SU-DHL-6 (cell line): ENCODE measurements around the gene RAI1.

ENCODE experiments used
- H2AFZ ChIP-seq: fragments of 200-600 bp; sonication (generic); 2 replicates; pipeline ENCODE4 v1.6.1; 2014; ENCODE audit warnings: low read depth, mild to moderate bottlenecking, moderate library complexity, mixed read lengths, antibody characterized with exemption, low read length; ENCODE audit not compliant: severe bottlenecking
- H3F3A ChIP-seq: fragments of 200-600 bp; shearing (Covaris generic); 2 replicates; pipeline ENCODE4 v1.6.0; 2016; ENCODE audit warnings: antibody characterized with exemption, mild to moderate bottlenecking; ENCODE audit not compliant: insufficient read depth
- H3K27ac ChIP-seq: fragments of 200-600 bp; sonication (generic); 2 replicates; pipeline ENCODE4 v1.5.1; 2016; ENCODE audit warnings: low read depth, mild to moderate bottlenecking, low read length, moderate library complexity, mixed read lengths
- H3K27me3 ChIP-seq: fragments of 200-600 bp; sonication (generic), shearing (Covaris generic); 2 replicates; pipeline ENCODE4 v1.6.0; 2014; ENCODE audit warnings: mild to moderate bottlenecking, low read length
- H3K36me3 ChIP-seq: fragments of 200-600 bp; sonication (generic); 2 replicates; pipeline ENCODE4 v1.6.1; 2014; ENCODE audit warnings: mild to moderate bottlenecking, low read length, mixed read lengths
- H3K4me2 ChIP-seq: fragments of 300-600, 200-600 bp; shearing (Covaris generic), sonication (generic); 2 replicates; pipeline ENCODE4 v1.6.0; 2014; ENCODE audit warnings: low read length, low read depth, mild to moderate bottlenecking; ENCODE audit not compliant: poor library complexity, severe bottlenecking
- H3K4me3 ChIP-seq: fragments of 200-600 bp; sonication (generic); 2 replicates; pipeline ENCODE4 v1.5.1; 2014; ENCODE audit warnings: antibody characterized with exemption, low read length, mild to moderate bottlenecking, mixed read lengths; ENCODE audit not compliant: insufficient read depth, poor library complexity, severe bottlenecking
- H3K79me2 ChIP-seq: fragments of 200-600 bp; sonication (generic); 2 replicates; pipeline ENCODE4 v1.6.1; 2014; ENCODE audit warnings: mild to moderate bottlenecking, low read length, moderate library complexity; ENCODE audit not compliant: insufficient read depth
- H3K9ac ChIP-seq: fragments of 200-600 bp; sonication (generic); 2 replicates; pipeline ENCODE4 v1.7.0; 2014; ENCODE audit warnings: mild to moderate bottlenecking, low read length
- H3K9me2 ChIP-seq: fragments of 200-600 bp; sonication (generic); replicated peaks from 2 replicates; pipeline ENCODE4 v1.6.1; 2014; ENCODE audit warnings: low read length; ENCODE audit not compliant: insufficient read depth
- H3K9me3 ChIP-seq: fragments of 200-600 bp; sonication (generic); 2 replicates; pipeline ENCODE4 v1.6.1; 2014; ENCODE audit warnings: low read length, mixed read lengths; ENCODE audit not compliant: insufficient read depth
- H4K20me1 ChIP-seq: fragments of 200-600 bp; sonication (generic); 2 replicates; pipeline ENCODE4 v1.6.1; 2014; ENCODE audit warnings: low read depth, mild to moderate bottlenecking, antibody characterized with exemption, low read length, moderate library complexity, mixed read lengths
- EZH2phosphoT487 ChIP-seq: fragments of 200-600 bp; sonication (generic), shearing (Covaris generic); conservative IDR thresholded peaks from 2 replicates; pipeline ENCODE4 v1.6.1; 2018; ENCODE audit warnings: mild to moderate bottlenecking, antibody characterized with exemption, low read length, moderate library complexity, mixed read lengths
- TF ChIP-seq, protein P1 (sequence below): fragments of 200-600 bp; sonication (generic); IDR thresholded peaks from one replicate; pipeline ENCODE4 v1.5.1; 2017; ENCODE audit warnings: antibody characterized with exemption, mild to moderate bottlenecking, low read length, moderate library complexity; ENCODE audit not compliant: insufficient read depth, poor library complexity, severe bottlenecking

The RAI1 gene

GRCh38 chr17:17816831-17817551 is 135.7 kb downstream of the RAI1 start:
- H3F3A ChIP-seq: no peaks in the 10 kb centered on the region
- H3K79me2 ChIP-seq: peaks cover 11% of the 10 kb centered on the region
- no peak overlapping the region for H3K27ac ChIP-seq
- no peaks in the 10 kb centered on the region for H3K27me3 ChIP-seq
- no peaks in the 10 kb centered on the region for H3K36me3 ChIP-seq
- no peak overlapping the region for H3K9ac ChIP-seq
- no peak overlapping the region for H3K4me2 ChIP-seq
- no peak overlapping the region for H2AFZ ChIP-seq
- H3K4me3 ChIP-seq: no peak overlapping the region
- H3K9me3 ChIP-seq: no peaks in the 10 kb centered on the region
- no peaks in the 10 kb centered on the region for H4K20me1 ChIP-seq
- H3K9me2 ChIP-seq: no peaks in the 10 kb centered on the region
- no peak for TF ChIP-seq EZH2phosphoT487
- TF ChIP-seq, protein P1, sequence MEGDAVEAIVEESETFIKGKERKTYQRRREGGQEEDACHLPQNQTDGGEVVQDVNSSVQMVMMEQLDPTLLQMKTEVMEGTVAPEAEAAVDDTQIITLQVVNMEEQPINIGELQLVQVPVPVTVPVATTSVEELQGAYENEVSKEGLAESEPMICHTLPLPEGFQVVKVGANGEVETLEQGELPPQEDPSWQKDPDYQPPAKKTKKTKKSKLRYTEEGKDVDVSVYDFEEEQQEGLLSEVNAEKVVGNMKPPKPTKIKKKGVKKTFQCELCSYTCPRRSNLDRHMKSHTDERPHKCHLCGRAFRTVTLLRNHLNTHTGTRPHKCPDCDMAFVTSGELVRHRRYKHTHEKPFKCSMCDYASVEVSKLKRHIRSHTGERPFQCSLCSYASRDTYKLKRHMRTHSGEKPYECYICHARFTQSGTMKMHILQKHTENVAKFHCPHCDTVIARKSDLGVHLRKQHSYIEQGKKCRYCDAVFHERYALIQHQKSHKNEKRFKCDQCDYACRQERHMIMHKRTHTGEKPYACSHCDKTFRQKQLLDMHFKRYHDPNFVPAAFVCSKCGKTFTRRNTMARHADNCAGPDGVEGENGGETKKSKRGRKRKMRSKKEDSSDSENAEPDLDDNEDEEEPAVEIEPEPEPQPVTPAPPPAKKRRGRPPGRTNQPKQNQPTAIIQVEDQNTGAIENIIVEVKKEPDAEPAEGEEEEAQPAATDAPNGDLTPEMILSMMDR: no peak

GRCh38 chr17:17817552-17817947 is 136.3 kb downstream of the RAI1 start:
- Histone ChIP-seq H2AFZ (no peak overlapping the region), H3K36me3 (no peaks in the 10 kb centered on the region), H3K4me3 (no peak overlapping the region), H3K4me2 (no peak overlapping the region), H3K27me3 (no peaks in the 10 kb centered on the region), H3F3A (no peaks in the 10 kb centered on the region), H3K9ac (no peak overlapping the region), H3K9me2 (no peaks in the 10 kb centered on the region), H3K27ac (no peak overlapping the region), H3K9me3 (no peaks in the 10 kb centered on the region), H3K79me2 (peaks cover 16% of the 10 kb centered on the region), H4K20me1 (no peaks in the 10 kb centered on the region)
- TF ChIP-seq, protein P1: no peak
- TF ChIP-seq EZH2phosphoT487: no peak

DNA sequence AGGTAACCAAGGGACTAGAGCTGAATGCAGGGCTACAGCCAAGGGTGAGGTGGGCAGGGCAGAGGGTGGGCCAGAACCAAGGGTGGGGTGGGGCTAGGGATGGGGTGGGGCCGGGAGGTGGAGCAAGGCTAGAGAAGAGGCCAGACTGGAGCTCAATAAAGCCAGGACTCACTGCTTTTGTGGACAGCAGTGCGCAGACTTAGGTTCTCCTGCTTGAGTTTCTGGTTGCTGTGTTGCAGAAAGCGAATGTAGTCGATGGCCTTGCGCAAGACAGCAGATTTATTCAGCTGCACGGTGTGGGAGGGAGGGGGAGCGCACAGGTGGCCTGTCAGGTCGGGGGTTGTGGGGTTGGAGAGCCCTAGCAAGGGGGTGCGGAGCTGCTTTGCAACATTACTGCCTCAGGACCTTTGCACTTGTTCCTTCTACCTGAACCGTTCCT is 136.8 kb downstream of the RAI1 start:
- Histone ChIP-seq H3K27ac (no peak overlapping the region), H4K20me1 (no peaks in the 10 kb centered on the region), H3K4me2 (no peak overlapping the region), H3K4me3 (no peak overlapping the region), H3K9me2 (no peaks in the 10 kb centered on the region), H3K9ac (no peak overlapping the region), H3K9me3 (no peaks in the 10 kb centered on the region), H3K36me3 (no peaks in the 10 kb centered on the region), H3K27me3 (no peaks in the 10 kb centered on the region), H3K79me2 (peaks cover 22% of the 10 kb centered on the region), H3F3A (no peaks in the 10 kb centered on the region), H2AFZ (no peak overlapping the region)
- TF ChIP-seq, protein P1: no peak
- TF ChIP-seq EZH2phosphoT487: no peak
